Brain microvascular endothelial cell (primary cell): ENCODE results near the gene DCUN1D2.

Experiments
- DNase-seq: peaks from one replicate; pipeline ENCODE4 v3.0.0-alpha.2; 2020
- H3K27ac ChIP-seq: fragments of 250-450 bp; sonication (Bioruptor Pico); 2 replicates; pipeline ENCODE4 v1.5.1; 2020; ENCODE audit warnings: mild to moderate bottlenecking, moderate library complexity
- H3K27me3 ChIP-seq: fragments of 250-450 bp; sonication (Bioruptor Pico); replicated peaks from 2 replicates; pipeline ENCODE4 v1.5.1; 2020; ENCODE audit warnings: mild to moderate bottlenecking
- H3K36me3 ChIP-seq: fragments of 250-450 bp; sonication (Bioruptor Pico); replicated peaks from 2 replicates; pipeline ENCODE4 v1.5.1; 2020; ENCODE audit warnings: mild to moderate bottlenecking
- H3K4me3 ChIP-seq: 2 replicates; pipeline ENCODE4 v1.5.1; 2011; ENCODE audit warnings: low read depth, mild to moderate bottlenecking, control low read depth, low read length, moderate library complexity
- CTCF ChIP-seq: IDR thresholded peaks from 2 replicates; pipeline ENCODE4 v1.5.1; 2011; ENCODE audit warnings: low read depth, mild to moderate bottlenecking, moderate library complexity, low read length, control low read depth, inconsistent platforms; ENCODE audit errors: missing control alignments
- in situ Hi-C: cut with HindIII; loops from 2 replicates; pipeline ENCODE4 v1.10.0; 2017; ENCODE audit warnings: low sequenced_read_pairs, low pct_ligation_motif_present

DCUN1D2 gene

GRCh38 chr13:113432506-113433270 lies 57.8 kb downstream of the DCUN1D2 start:
- no peak for TF ChIP-seq CTCF
- in situ Hi-C loops = no loop called here
- no peak overlapping the region for H3K4me3 ChIP-seq
- H3K36me3 ChIP-seq = no peaks in the 10 kb centered on the region
- H3K27ac ChIP-seq = no peak overlapping the region
- no peak for DNase-seq
- H3K27me3 ChIP-seq = no peaks in the 10 kb centered on the region

- in situ Hi-C loops = no loop called here
- no peak overlapping the region for H3K27ac ChIP-seq
- H3K36me3 ChIP-seq = no peaks in the 10 kb centered on the region
- no peak for TF ChIP-seq CTCF
- no peaks in the 10 kb centered on the region for H3K27me3 ChIP-seq
- no peak for DNase-seq
- H3K4me3 ChIP-seq = no peak overlapping the region
These were observed 59.3 kb downstream of the DCUN1D2 start for GRCh38 chr13:113431171-113431570.

GRCh38 chr13:113430378-113431110 lies 60.0 kb downstream of the DCUN1D2 start:
- H3K27me3 ChIP-seq = no peaks in the 10 kb centered on the region
- H3K27ac ChIP-seq = no peak overlapping the region
- TF ChIP-seq CTCF = no peak
- in situ Hi-C loops = no loop called here
- H3K36me3 ChIP-seq = no peaks in the 10 kb centered on the region
- no peak overlapping the region for H3K4me3 ChIP-seq
- DNase-seq = no peak

- Histone ChIP-seq H3K27ac (no peak overlapping the region), H3K27me3 (no peaks in the 10 kb centered on the region), H3K4me3 (no peak overlapping the region), H3K36me3 (no peaks in the 10 kb centered on the region)
- no peak for TF ChIP-seq CTCF
- no peak for DNase-seq
- in situ Hi-C loops = no loop called here
These were observed 60.9 kb downstream of the DCUN1D2 start for GRCh38 chr13:113429608-113429985.

- no peak for DNase-seq
- in situ Hi-C loops = no loop called here
- Histone ChIP-seq H3K27ac (no peak overlapping the region), H3K27me3 (no peaks in the 10 kb centered on the region), H3K36me3 (no peaks in the 10 kb centered on the region), H3K4me3 (no peak overlapping the region)
- TF ChIP-seq CTCF = no peak
These were observed 61.5 kb downstream of the DCUN1D2 start for GRCh38 chr13:113428871-113429607.
